Metanephros (tissue), 2 donors: ENCODE measurements around the gene GABBR1. TPM values are rescaled to one million over a fixed set of nuclear protein-coding genes. Genes with fewer than 3 reads are reported as not detected.

ENCODE experiments used
- small RNA-seq: library from RNA; depleted of rRNA; stranded (forward); fragments of <200 nt; gene quantifications from one replicate; pipeline ENCODE3, GENCODE V24; 2014; ENCODE audit warnings: low replicate concordance
- total RNA-seq: library from RNA; depleted of rRNA; stranded (reverse); fragments of >200 nt; gene quantifications from one replicate; pipeline ENCODE4 v1.2.3, GENCODE V29; 2014

GABBR1 gene
- total RNA-seq, result 45.4 TPM

DNA sequence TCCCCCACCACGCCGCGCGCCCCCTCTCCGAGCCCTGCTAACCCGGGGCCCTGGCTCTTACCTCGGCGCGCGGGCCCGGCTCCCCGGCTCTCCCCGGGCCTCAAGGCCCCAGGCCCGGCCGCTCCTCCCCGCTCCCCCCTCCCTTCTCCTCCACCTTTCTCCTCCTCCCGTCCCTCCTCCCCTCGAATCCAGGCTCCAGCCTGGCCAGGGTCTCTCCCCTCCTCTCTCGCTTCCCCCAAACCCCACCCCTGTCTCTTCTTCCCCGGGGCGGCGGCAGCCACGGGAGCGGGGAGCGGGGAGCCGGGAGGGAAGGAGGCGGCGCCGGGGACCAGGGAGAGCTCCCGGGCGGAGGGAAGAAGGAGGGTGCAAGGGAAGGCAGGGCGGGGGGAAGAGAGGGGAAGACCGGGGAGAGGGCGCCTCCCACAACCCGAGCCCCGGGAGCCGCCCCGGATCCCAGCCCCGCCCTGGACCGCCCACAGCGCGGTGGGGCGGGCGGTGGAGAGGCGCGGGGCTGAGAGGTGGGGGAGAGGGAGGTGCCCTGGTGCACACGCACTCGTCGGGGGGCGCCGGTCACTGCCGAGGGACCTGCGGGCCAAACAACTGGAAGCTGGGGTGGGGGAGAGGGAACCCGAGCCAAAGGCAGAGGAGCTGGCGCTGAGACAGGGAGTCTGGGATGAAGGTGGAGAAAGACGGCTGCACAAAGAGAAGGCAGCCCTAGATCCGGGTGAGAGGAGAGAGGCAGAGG is at the start of gene GABBR1:
Gene GABBR1 (minus strand): TSS at position 395 of the 745 bp plus-strand sequence. CDS start 798 bp downstream, outside the sequence.

DNA sequence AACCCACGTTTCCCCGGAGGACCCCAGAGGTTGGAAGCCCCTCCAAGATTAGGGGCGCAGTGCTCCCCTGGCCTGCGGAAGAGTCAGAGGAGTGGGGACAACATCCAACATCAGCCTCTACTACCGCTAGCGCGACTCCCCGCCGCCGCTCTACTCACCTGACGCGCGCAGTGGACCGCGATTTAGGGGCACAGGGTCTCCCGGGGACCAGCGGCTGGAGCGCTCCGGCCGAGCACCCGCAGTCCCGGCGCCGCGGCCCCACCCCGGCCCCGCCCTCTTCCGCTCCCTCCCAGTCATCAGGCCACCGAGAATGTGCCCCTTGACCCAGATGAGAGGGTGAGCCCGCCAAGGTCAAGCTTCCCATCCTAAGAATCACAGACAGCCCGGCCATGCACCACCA is 47.9 kb upstream of the GABBR1 start, which contains the start of gene ZFP57:
Gene ZFP57 (minus strand): TSS at position 249 of the 400 bp plus-strand sequence. CDS start 4,149 bp downstream, outside the sequence.

DNA sequence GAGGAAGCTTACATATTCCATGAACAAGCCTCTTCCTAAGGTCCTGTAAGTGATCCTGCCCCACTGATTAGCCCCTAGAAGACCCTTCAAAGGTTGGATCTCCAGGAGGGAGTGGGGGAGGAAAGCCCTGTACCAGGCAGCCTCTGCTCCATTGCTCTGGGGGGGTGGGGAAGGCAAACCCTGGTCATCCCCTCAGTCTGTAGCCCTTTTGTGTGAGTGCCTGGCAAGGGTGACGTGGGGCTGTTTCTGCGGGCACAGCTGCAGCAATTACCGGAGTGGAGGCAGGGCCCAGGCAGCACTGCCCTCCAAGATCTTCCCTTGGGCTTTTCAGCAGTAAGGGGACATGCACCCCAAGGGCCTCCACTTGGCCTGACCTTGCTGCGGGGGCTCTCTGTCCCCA is 23.8 kb upstream of the GABBR1 start, which contains the start of gene MOG:
Gene MOG (plus strand): TSS at position 295 of the 400 bp plus-strand sequence. CDS start 118 bp downstream, outside the sequence.

DNA sequence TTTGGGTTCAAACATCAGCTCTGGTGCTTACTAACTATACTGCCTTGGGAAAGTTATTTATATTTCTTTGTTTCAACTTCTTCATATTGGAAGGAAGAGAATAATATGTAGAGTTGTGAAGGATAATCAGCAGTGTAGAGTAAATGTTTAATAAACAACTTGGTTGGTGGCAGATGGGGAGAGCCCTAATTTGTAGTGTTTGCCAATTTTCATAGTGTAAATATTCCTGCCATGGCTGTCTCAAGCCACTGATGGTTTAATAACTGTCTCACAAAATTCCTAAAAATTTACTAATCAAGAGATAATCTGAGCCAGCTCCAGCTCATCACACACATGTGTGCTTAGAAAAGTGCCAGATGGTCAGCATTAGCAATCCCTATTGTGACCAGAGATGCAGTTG is 48.2 kb downstream of the GABBR1 start, which contains the start of gene OR2H2:
Gene OR2H2 (plus strand): TSS at position 301 of the 400 bp plus-strand sequence. CDS start 2,824 bp downstream, outside the sequence.

DNA sequence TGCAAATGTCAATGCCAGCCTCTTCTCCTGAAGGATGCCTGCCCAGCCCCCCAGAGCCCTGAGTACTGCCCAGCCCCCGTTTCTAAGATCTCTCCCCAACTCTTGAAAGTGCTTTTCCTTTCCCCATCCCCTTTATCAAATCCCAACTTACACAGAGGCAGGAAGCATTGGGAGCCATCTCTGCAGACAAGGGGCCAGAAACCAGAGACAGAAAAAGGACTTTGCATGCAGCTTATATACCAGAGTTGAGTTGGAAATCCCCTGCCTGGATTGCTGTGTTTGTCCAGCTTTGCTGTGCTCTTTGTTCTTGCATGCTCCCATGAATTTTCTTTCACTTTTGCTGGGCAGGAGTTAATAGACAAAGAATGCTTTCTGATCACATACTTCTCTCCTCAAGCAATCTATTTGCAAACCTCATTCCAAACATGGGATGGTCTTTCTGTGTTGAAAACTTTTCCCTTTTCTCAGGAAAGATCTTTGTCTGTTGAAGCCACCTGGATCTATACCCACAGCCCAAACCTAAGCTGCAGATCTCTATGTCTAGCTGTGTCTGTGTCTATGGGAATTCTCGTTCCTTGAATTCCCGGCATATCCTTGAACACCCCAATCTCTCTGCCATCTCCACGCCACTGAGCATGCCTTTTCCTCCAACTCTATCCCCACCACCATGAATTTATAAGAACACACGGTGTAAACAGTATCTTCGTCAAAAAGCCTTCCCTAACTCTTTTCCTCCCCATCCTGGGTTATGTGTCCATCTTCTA is 73.3 kb downstream of the GABBR1 start, which contains the start of gene UBD:
Gene UBD (minus strand): TSS at position 209 of the 764 bp plus-strand sequence. CDS start 31 bp downstream, at position 178.

Small RNA genes lying within 50 kb of the gene (small RNA-seq; reads per million reads assigned to genes)
- gene SNORD32B (0.30 reads per million, percentile 31 among the genes with 10 or more reads in this experiment), gene SUMO2P1 (0.09 reads per million), gene TMEM183AP1 (not detected)

Other genes starting within 250 kb of the GABBR1 start
- gene OR12D2, start 237.6 kb downstream of the GABBR1 start, total RNA-seq, result not detected
- not detected for gene OR12D1, start 218.3 kb downstream of the GABBR1 start, total RNA-seq
- not detected for gene OR10C1, start 193.9 kb downstream of the GABBR1 start, total RNA-seq
- not detected for gene OR11A1, start 176.1 kb downstream of the GABBR1 start, total RNA-seq
- not detected for gene OR2H1, start 176.0 kb downstream of the GABBR1 start, total RNA-seq
- not detected for gene MAS1L, start 145.2 kb downstream of the GABBR1 start, total RNA-seq
- gene UBD, start 73.5 kb downstream of the GABBR1 start, total RNA-seq, result 1.1 TPM
- gene OR2H2, start 48.1 kb downstream of the GABBR1 start, total RNA-seq, result not detected
- gene MOG, start 23.9 kb upstream of the GABBR1 start, total RNA-seq, result not detected
- gene ZFP57, start 48.0 kb upstream of the GABBR1 start, total RNA-seq, result not detected
- 31.5 TPM for gene HLA-F, start 90.3 kb upstream of the GABBR1 start, total RNA-seq
- gene HLA-G, start 194.6 kb upstream of the GABBR1 start, total RNA-seq, result not detected